HepG2 (cell line): Measurements from ENCODE around the gene ATXN7L3. TPM values are rescaled to one million over a fixed set of nuclear protein-coding genes. Genes with fewer than 3 reads are reported as not detected.

Experiments used
- ATAD3A ChIP-seq: sonication (generic); formaldehyde crosslinking; IDR thresholded peaks from 2 replicates; pipeline ENCODE4 v1.4.0; 2020; ENCODE audit warnings: missing genetic modification reagents
- BRD4 ChIP-seq: sonication (generic); formaldehyde crosslinking; IDR thresholded peaks from 2 replicates; pipeline ENCODE4 v1.4.0; 2020; ENCODE audit warnings: missing genetic modification reagents
- CENPX ChIP-seq: sonication (generic); formaldehyde crosslinking; IDR thresholded peaks from 2 replicates; pipeline ENCODE4 v1.9.0; 2021; ENCODE audit warnings: mild to moderate bottlenecking, missing genetic modification reagents, moderate library complexity
- HINFP ChIP-seq: sonication (generic); formaldehyde crosslinking; IDR thresholded peaks from 2 replicates; pipeline ENCODE4 v1.4.0; 2020; ENCODE audit warnings: low read depth, mild to moderate bottlenecking, missing genetic modification reagents
- HNRNPK ChIP-seq: fragments of 200-400 bp; formaldehyde crosslinking; IDR thresholded peaks from 2 replicates; pipeline ENCODE4 v1.6.1; 2018; ENCODE audit warnings: low read length, low read depth, moderate library complexity, mild to moderate bottlenecking; ENCODE audit not compliant: poor library complexity, severe bottlenecking
- KAT7 ChIP-seq: IDR thresholded peaks from 2 replicates; pipeline ENCODE4 v1.6.1; 2018; ENCODE audit warnings: borderline replicate concordance, missing compliant biosample characterization
- PAXIP1 ChIP-seq: sonication (generic); formaldehyde crosslinking; conservative IDR thresholded peaks from 2 replicates; pipeline ENCODE4 v1.4.0; 2020; ENCODE audit warnings: mild to moderate bottlenecking, missing genetic modification reagents, moderate library complexity
- PHF5A ChIP-seq: IDR thresholded peaks from one replicate; pipeline ENCODE4 v1.6.1; 2018; ENCODE audit warnings: low read depth, missing genetic modification reagents; ENCODE audit not compliant: unreplicated experiment
- PRPF4 ChIP-seq: fragments of 200-400 bp; formaldehyde crosslinking; IDR thresholded peaks from 2 replicates; pipeline ENCODE4 v1.6.1; 2016; ENCODE audit warnings: low read length, low read depth; ENCODE audit not compliant: poor library complexity, severe bottlenecking
- SMAD3 ChIP-seq: sonication (generic); formaldehyde crosslinking; IDR thresholded peaks from 2 replicates; pipeline ENCODE4 v1.4.0; 2020; ENCODE audit warnings: missing genetic modification reagents
- SNAI1 ChIP-seq: sonication (generic); formaldehyde crosslinking; IDR thresholded peaks from 2 replicates; pipeline ENCODE4 v1.5.0; 2020; ENCODE audit warnings: mild to moderate bottlenecking, missing genetic modification reagents, borderline replicate concordance
- STAG1 ChIP-seq: sonication (generic); formaldehyde crosslinking; IDR thresholded peaks from 2 replicates; pipeline ENCODE4 v1.4.0; 2020; ENCODE audit warnings: missing genetic modification reagents
- UBTF ChIP-seq: sonication (generic); formaldehyde crosslinking; IDR thresholded peaks from 2 replicates; pipeline ENCODE4 v1.4.0; 2020; ENCODE audit warnings: mild to moderate bottlenecking, missing genetic modification reagents
- ZBTB4 ChIP-seq: sonication (generic); formaldehyde crosslinking; IDR thresholded peaks from 2 replicates; pipeline ENCODE4 v1.4.0; 2020; ENCODE audit warnings: missing genetic modification reagents, mild to moderate bottlenecking, borderline replicate concordance
- ZNF292 ChIP-seq: sonication (generic); formaldehyde crosslinking; IDR thresholded peaks from 2 replicates; pipeline ENCODE4 v1.8.1; 2022; ENCODE audit warnings: mild to moderate bottlenecking, low read depth, missing genetic modification reagents, borderline replicate concordance
- ZNF383 ChIP-seq: sonication (generic); formaldehyde crosslinking; IDR thresholded peaks from 2 replicates; pipeline ENCODE4 v1.4.0; 2020; ENCODE audit warnings: missing genetic modification reagents, mild to moderate bottlenecking, borderline replicate concordance
- ZNF782 ChIP-seq: sonication (generic); formaldehyde crosslinking; IDR thresholded peaks from 2 replicates; pipeline ENCODE4 v1.4.0; 2020; ENCODE audit warnings: missing genetic modification reagents, mild to moderate bottlenecking, borderline replicate concordance
- ZNF891 ChIP-seq: sonication (generic); formaldehyde crosslinking; IDR thresholded peaks from 2 replicates; pipeline ENCODE4 v1.5.0; 2020; ENCODE audit warnings: mild to moderate bottlenecking, missing genetic modification reagents
- polyA plus RNA-seq, 8 experiments: library from polyadenylated mRNA; depleted of rRNA in 3 of 8; stranded (reverse) in 7 of 8; unstranded in 1 of 8; fragments of >200 nt; fragmentation: Illumina TruSeq in 4 of 8; extraction: Trizol in 4 of 8; gene quantifications; 2 replicates each; pipeline versions ENCODE4 v1.2.1 to v1.2.3, GENCODE V29; 2011 to 2016; ENCODE audit warnings: low read depth in 4 of 8, missing spikeins in 1 of 8, mixed read lengths in 1 of 8; ENCODE audit not compliant: insufficient read depth in 1 of 8
- total RNA-seq, 5 experiments: library from RNA; depleted of rRNA; stranded (reverse); fragments of >200 nt; fragmentation: Illumina TruSeq; extraction: Trizol; gene quantifications; 2 replicates each; pipeline ENCODE4 v1.2.3, GENCODE V29; 2016; ENCODE audit warnings: low read depth in 1 of 5

Gene ATXN7L3
- total and polyA plus RNA-seq, 2 of the 13 experiments (the other 11 are each of a cell fraction or from before 2014, with no cell fraction given) = 44.5 to 59.1 TPM

GRCh38 chr17:44170499-44171201 is 29.0 kb downstream of the ATXN7L3 start, which contains the start of gene ASB16 (continued):
- TF ChIP-seq BRD4 = 0 out of 2 replicates have a peak, but pooled peaks have one; percentile 41
- peak; percentile 46; the same call in 1 of the 2 replicates for TF ChIP-seq STAG1 (CRISPR knock-in tag)
- TF ChIP-seq HINFP (CRISPR knock-in tag) = no peak
- TF ChIP-seq ZNF383 (CRISPR knock-in tag) = no peak
- peak; percentile 80 for TF ChIP-seq UBTF (CRISPR knock-in tag)
- no peak for TF ChIP-seq PHF5A (CRISPR knock-in tag)
- TF ChIP-seq PAXIP1 = peak; percentile 53
- no peak for TF ChIP-seq PRPF4
- TF ChIP-seq CENPX (CRISPR knock-in tag) = no peak
- no peak for TF ChIP-seq KAT7
- TF ChIP-seq ZBTB4 (CRISPR knock-in tag) = 0 out of 2 replicates have a peak, but pooled peaks have one; percentile 63
- TF ChIP-seq ATAD3A (CRISPR knock-in tag) = no peak
- TF ChIP-seq SMAD3 = 0 out of 2 replicates have a peak, but pooled peaks have one; percentile 19
- no peak for TF ChIP-seq ZNF782 (CRISPR knock-in tag)
- TF ChIP-seq ZNF891 = peak; percentile 76
- peak; percentile 63; the same call in 1 of the 2 replicates for TF ChIP-seq ZNF292 (CRISPR knock-in tag)
- TF ChIP-seq SNAI1 = no peak
- no peak for TF ChIP-seq HNRNPK
